ENCODE results near the gene NANOG. TPM values are rescaled to one million over a fixed set of nuclear protein-coding genes. Genes with fewer than 3 reads are reported as not detected.
"Not testable (repeated sequence)": the region's sequence is repeated elsewhere in the genome, so short reads cannot be mapped to it uniquely, and the experiment has no call there.

The NANOG gene
- total RNA-seq, 1 donor from 2014 or later, result 0.16 TPM

- H2AFZ ChIP-seq (ENCODE audit: low read depth, low read length), result no peak overlapping the region
- Mint-ChIP-seq H3K4me3 (ENCODE audit: unreplicated experiment) (no peak overlapping the region), H3K4me1 (ENCODE audit: low read depth, unreplicated experiment) (peaks cover 9% of the 10 kb centered on the region), H3K36me3 (ENCODE audit: low read depth, unreplicated experiment) (no peaks in the 10 kb centered on the region), H3K9me3 (ENCODE audit: unreplicated experiment) (no peaks in the 10 kb centered on the region), H3K27ac (ENCODE audit: unreplicated experiment) (no peak overlapping the region), H3K27me3 (ENCODE audit: low read depth, unreplicated experiment) (no peaks in the 10 kb centered on the region)
- H4K20me1 ChIP-seq (ENCODE audit: insufficient read depth, low read length), result no peaks in the 10 kb centered on the region
- no peaks in the 10 kb centered on the region for H3K36me3 ChIP-seq (ENCODE audit: insufficient read depth, low read length)
- no peak overlapping the region for H3K4me3 ChIP-seq (ENCODE audit: insufficient read depth, low read depth, low read length)
- FAIRE-seq (no peak), DNase-seq (ENCODE audit: low read depth) (peak; percentile 43)
- no peak overlapping the region for H3K27ac ChIP-seq (ENCODE audit: low read depth, low read length)
- no peaks in the 10 kb centered on the region for H3K9me3 ChIP-seq (ENCODE audit: insufficient read depth, low read depth, low read length)
- H3K79me2 ChIP-seq (ENCODE audit: insufficient read depth, low read length), result no peaks in the 10 kb centered on the region
- H3K4me1 ChIP-seq (ENCODE audit: insufficient read depth, low read length), result no peaks in the 10 kb centered on the region
- H3K4me2 ChIP-seq (ENCODE audit: low read length), result no peak overlapping the region
- H3K27me3 ChIP-seq (ENCODE audit: insufficient read depth, low read length), result no peaks in the 10 kb centered on the region
- H3K9ac ChIP-seq (ENCODE audit: low read length), result no peak overlapping the region
- TF ChIP-seq EZH2 (IDR thresholded peaks at IDR 0.05; ENCODE audit: insufficient read depth, low read length), result no peak
- TF ChIP-seq, protein P1, sequence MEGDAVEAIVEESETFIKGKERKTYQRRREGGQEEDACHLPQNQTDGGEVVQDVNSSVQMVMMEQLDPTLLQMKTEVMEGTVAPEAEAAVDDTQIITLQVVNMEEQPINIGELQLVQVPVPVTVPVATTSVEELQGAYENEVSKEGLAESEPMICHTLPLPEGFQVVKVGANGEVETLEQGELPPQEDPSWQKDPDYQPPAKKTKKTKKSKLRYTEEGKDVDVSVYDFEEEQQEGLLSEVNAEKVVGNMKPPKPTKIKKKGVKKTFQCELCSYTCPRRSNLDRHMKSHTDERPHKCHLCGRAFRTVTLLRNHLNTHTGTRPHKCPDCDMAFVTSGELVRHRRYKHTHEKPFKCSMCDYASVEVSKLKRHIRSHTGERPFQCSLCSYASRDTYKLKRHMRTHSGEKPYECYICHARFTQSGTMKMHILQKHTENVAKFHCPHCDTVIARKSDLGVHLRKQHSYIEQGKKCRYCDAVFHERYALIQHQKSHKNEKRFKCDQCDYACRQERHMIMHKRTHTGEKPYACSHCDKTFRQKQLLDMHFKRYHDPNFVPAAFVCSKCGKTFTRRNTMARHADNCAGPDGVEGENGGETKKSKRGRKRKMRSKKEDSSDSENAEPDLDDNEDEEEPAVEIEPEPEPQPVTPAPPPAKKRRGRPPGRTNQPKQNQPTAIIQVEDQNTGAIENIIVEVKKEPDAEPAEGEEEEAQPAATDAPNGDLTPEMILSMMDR (IDR thresholded peaks at IDR 0.05; ENCODE audit: insufficient read depth, low read depth, low read length), result peak; percentile 62
These were observed 43.0 kb downstream of the NANOG start for GRCh38 chr12:7832059-7832696.

- FAIRE-seq; H3K4me1 ChIP-seq (ENCODE audit: insufficient read depth, low read length); H3K9me3 ChIP-seq (ENCODE audit: insufficient read depth, low read depth, low read length); H3K4me2 ChIP-seq (ENCODE audit: low read length); H3K79me2 ChIP-seq (ENCODE audit: insufficient read depth, low read length); H4K20me1 ChIP-seq (ENCODE audit: insufficient read depth, low read length); H3K27me3 Mint-ChIP-seq (ENCODE audit: low read depth, unreplicated experiment); H3K9ac ChIP-seq (ENCODE audit: low read length); H3K36me3 ChIP-seq (ENCODE audit: insufficient read depth, low read length); H3K9me3 Mint-ChIP-seq (ENCODE audit: unreplicated experiment); H2AFZ ChIP-seq (ENCODE audit: low read depth, low read length); H3K4me3 ChIP-seq (ENCODE audit: insufficient read depth, low read depth, low read length); DNase-seq (ENCODE audit: low read depth); H3K36me3 Mint-ChIP-seq (ENCODE audit: low read depth, unreplicated experiment); H3K27ac ChIP-seq (ENCODE audit: low read depth, low read length); H3K4me1 Mint-ChIP-seq (ENCODE audit: low read depth, unreplicated experiment); H3K4me3 Mint-ChIP-seq (ENCODE audit: unreplicated experiment); H3K27ac Mint-ChIP-seq (ENCODE audit: unreplicated experiment); H3K27me3 ChIP-seq (ENCODE audit: insufficient read depth, low read length): not testable (repeated sequence)
These were observed 44.0 kb downstream of the NANOG start for GRCh38 chr12:7833201-7833600.

- H3K27ac Mint-ChIP-seq (ENCODE audit: unreplicated experiment), result peak overlapping the region; percentile 58
- no peak for FAIRE-seq
These were observed 44.6 kb downstream of the NANOG start for GRCh38 chr12:7833831-7834230.

More at GRCh38 chr12:7833831-7834230, 44.6 kb downstream of the NANOG start:
- no peaks in the 10 kb centered on the region for H3K9me3 ChIP-seq (ENCODE audit: insufficient read depth, low read depth, low read length)
- H3K4me1 ChIP-seq (ENCODE audit: insufficient read depth, low read length), result no peaks in the 10 kb centered on the region
- no peak overlapping the region for H3K9ac ChIP-seq (ENCODE audit: low read length)
- H3K4me1 Mint-ChIP-seq (ENCODE audit: low read depth, unreplicated experiment), result peaks cover 9% of the 10 kb centered on the region
- no peaks in the 10 kb centered on the region for H3K27me3 ChIP-seq (ENCODE audit: insufficient read depth, low read length)
- no peak overlapping the region for H2AFZ ChIP-seq (ENCODE audit: low read depth, low read length)
- no peaks in the 10 kb centered on the region for H4K20me1 ChIP-seq (ENCODE audit: insufficient read depth, low read length)
- H3K4me2 ChIP-seq (ENCODE audit: low read length), result no peak overlapping the region
- no peaks in the 10 kb centered on the region for H3K36me3 Mint-ChIP-seq (ENCODE audit: low read depth, unreplicated experiment)
- no peaks in the 10 kb centered on the region for H3K9me3 Mint-ChIP-seq (ENCODE audit: unreplicated experiment)
- H3K4me3 ChIP-seq (ENCODE audit: insufficient read depth, low read depth, low read length), result no peak overlapping the region
- H3K79me2 ChIP-seq (ENCODE audit: insufficient read depth, low read length), result no peaks in the 10 kb centered on the region
- no peaks in the 10 kb centered on the region for H3K27me3 Mint-ChIP-seq (ENCODE audit: low read depth, unreplicated experiment)
- no peak for DNase-seq (ENCODE audit: low read depth)
- no peak overlapping the region for H3K27ac ChIP-seq (ENCODE audit: low read depth, low read length)
- no peaks in the 10 kb centered on the region for H3K36me3 ChIP-seq (ENCODE audit: insufficient read depth, low read length)
- H3K4me3 Mint-ChIP-seq (ENCODE audit: unreplicated experiment), result no peak overlapping the region
- no peak for TF ChIP-seq EZH2 (IDR thresholded peaks at IDR 0.05; ENCODE audit: insufficient read depth, low read length)
- TF ChIP-seq, protein P1 (IDR thresholded peaks at IDR 0.05; ENCODE audit: insufficient read depth, low read depth, low read length), result no peak

Measured in astrocyte (in vitro differentiated cells and primary cell).